ENCODE data around the gene BTC. TPM values are rescaled to one million over a fixed set of nuclear protein-coding genes. Genes with fewer than 3 reads are reported as not detected.
A peak's percentile ranks its signal among the peaks of the same experiment; 100 is the strongest.

The BTC gene
- total and polyA plus RNA-seq, 2 of the 13 experiments (the other 11 are each of a cell fraction or from before 2014, with no cell fraction given), result not detected

DNA sequence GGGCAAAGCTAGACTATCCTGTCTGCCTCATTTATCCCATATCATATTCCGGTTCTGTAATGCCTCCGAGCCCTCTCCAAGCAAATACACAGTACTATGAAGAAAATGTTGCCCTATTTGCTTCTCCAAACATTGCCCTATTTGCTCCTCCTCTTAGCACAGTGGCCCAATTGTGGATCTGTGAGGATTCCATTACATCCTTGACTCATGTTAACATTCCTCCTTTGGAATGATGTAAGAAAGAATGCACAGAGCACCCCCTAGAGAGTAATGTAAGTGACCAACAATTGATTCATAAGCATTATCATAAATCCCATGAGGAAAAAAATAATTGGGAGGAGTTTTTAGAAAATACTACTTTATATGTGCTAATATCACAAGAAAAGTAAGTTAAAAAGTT lies 11.3 kb upstream of the BTC start:
- Histone ChIP-seq H3K27me3 (ENCODE audit: control insufficient read depth in 1 of 2, insufficient read depth in 2 of 2, low read length in 2 of 2) (no peaks in the 10 kb centered on the region), H3K79me2 (ENCODE audit: insufficient read depth, low read length) (no peaks in the 10 kb centered on the region), H3K9me3 (ENCODE audit: low read length) (no peaks in the 10 kb centered on the region), H2AFZ (ENCODE audit: low read length) (no peak overlapping the region), H4K20me1 (ENCODE audit: insufficient read depth, low read length) (no peaks in the 10 kb centered on the region), H3K4me3 (replicated peaks in 1 of 3; ENCODE audit: insufficient read depth in 1 of 3, low read depth in 2 of 3, low read length in 3 of 3) (no peak overlapping the region), H3K9ac (ENCODE audit: insufficient read depth, low read depth, low read length) (no peak overlapping the region), H3K4me2 (ENCODE audit: low read depth, low read length) (no peak overlapping the region), H3K27ac (ENCODE audit: extremely low read length, insufficient read depth, low read length) (no peak overlapping the region), H3K36me3 (replicated peaks in 1 of 2; ENCODE audit: control insufficient read depth in 1 of 2, insufficient read depth in 2 of 2, low read length in 2 of 2) (no peaks in the 10 kb centered on the region), H3K4me1 (ENCODE audit: insufficient read depth, low read length) (no peaks in the 10 kb centered on the region)
- peak; percentile 45 for DNase-seq (ENCODE audit: low spot score)
- in situ Hi-C loops (cut with HindIII; ENCODE audit: extremely low pct_ligation_motif_present, low pct_unique_long_range_greater_than_20kb) (no loop called here), intact Hi-C loops (cut with micrococcal nuclease; ENCODE audit: unreplicated experiment) (no loop called here)
- CTCF ChIA-PET (ENCODE audit: low intra/inter-chr PET ratio, low total read pairs), result no interaction called here
- no TSS peak for BruUV-seq (replicated peaks)
- no peak for FAIRE-seq
- ATAC-seq, result peak; percentile 54
- 0% methylated on average over 2 of the region's 2 CpGs for WGBS (ENCODE audit: low lambda C conversion rate)
- POLR2A ChIA-PET, result no interaction called here
- TF ChIP-seq ZNF781 (CRISPR knock-in tag; IDR thresholded peaks at IDR 0.05; ENCODE audit: borderline replicate concordance, not compliant biosample characterization), result no peak
- TF ChIP-seq, protein P1, sequence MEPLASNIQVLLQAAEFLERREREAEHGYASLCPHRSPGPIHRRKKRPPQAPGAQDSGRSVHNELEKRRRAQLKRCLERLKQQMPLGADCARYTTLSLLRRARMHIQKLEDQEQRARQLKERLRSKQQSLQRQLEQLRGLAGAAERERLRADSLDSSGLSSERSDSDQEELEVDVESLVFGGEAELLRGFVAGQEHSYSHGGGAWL (CRISPR knock-in tag; IDR thresholded peaks at IDR 0.05), result no peak
- TF ChIP-seq TOE1 (CRISPR knock-in tag; IDR thresholded peaks at IDR 0.05), result no peak
- no peak for TF ChIP-seq ZFP82 (CRISPR knock-in tag; IDR thresholded peaks at IDR 0.05; ENCODE audit: borderline replicate concordance)
- TF ChIP-seq ZNF17 (CRISPR knock-in tag; IDR thresholded peaks at IDR 0.05), result no peak

- H4K20me1 ChIP-seq (ENCODE audit: insufficient read depth, low read length), result no peaks in the 10 kb centered on the region
- H3K27ac ChIP-seq (ENCODE audit: extremely low read length, insufficient read depth, low read length), result no peak overlapping the region
- intact Hi-C loops (cut with micrococcal nuclease; ENCODE audit: unreplicated experiment), result no loop called here
- POLR2A ChIA-PET, result no interaction called here
- H3K36me3 ChIP-seq (replicated peaks in 1 of 2; ENCODE audit: control insufficient read depth in 1 of 2, insufficient read depth in 2 of 2, low read length in 2 of 2), result no peaks in the 10 kb centered on the region
- no peak overlapping the region for H3K9ac ChIP-seq (ENCODE audit: insufficient read depth, low read depth, low read length)
- no peak for ATAC-seq
- no peaks in the 10 kb centered on the region for H3K9me3 ChIP-seq (ENCODE audit: low read length)
- no peak overlapping the region for H2AFZ ChIP-seq (ENCODE audit: low read length)
- no peak overlapping the region for H3K4me2 ChIP-seq (ENCODE audit: low read depth, low read length)
- H3K4me3 ChIP-seq (replicated peaks in 1 of 3; ENCODE audit: insufficient read depth in 1 of 3, low read depth in 2 of 3, low read length in 3 of 3), result no peak overlapping the region
- H3K4me1 ChIP-seq (ENCODE audit: insufficient read depth, low read length), result no peaks in the 10 kb centered on the region
- no peak for DNase-seq (ENCODE audit: low spot score)
- no peak for FAIRE-seq
- no TSS peak for BruUV-seq (replicated peaks)
- TF ChIP-seq ZBTB37 (CRISPR knock-in tag; IDR thresholded peaks at IDR 0.05) (no peak), BRCA1 (CRISPR knock-in tag; IDR thresholded peaks at IDR 0.05) (no peak), CREB1 (IDR thresholded peaks at IDR 0.05) (peak; percentile 92), CREB1 (CRISPR knock-in tag; IDR thresholded peaks at IDR 0.05) (no peak), TBX2 (CRISPR knock-in tag; IDR thresholded peaks at IDR 0.05; ENCODE audit: borderline replicate concordance) (no peak), HNRNPL (IDR thresholded peaks at IDR 0.05; ENCODE audit: low read depth, low read length) (no peak), MBNL3 (CRISPR knock-in tag; conservative IDR thresholded peaks at IDR 0.05) (no peak), ATF7 (IDR thresholded peaks at IDR 0.05) (peak; percentile 99), ATF7 (CRISPR knock-in tag; IDR thresholded peaks at IDR 0.05) (no peak), ZNF616 (CRISPR knock-in tag; IDR thresholded peaks at IDR 0.05; ENCODE audit: low read depth) (no peak)
- in situ Hi-C loops (cut with HindIII; ENCODE audit: extremely low pct_ligation_motif_present, low pct_unique_long_range_greater_than_20kb), result no loop called here
- CTCF ChIA-PET (ENCODE audit: low intra/inter-chr PET ratio, low total read pairs), result no interaction called here
- H3K79me2 ChIP-seq (ENCODE audit: insufficient read depth, low read length), result no peaks in the 10 kb centered on the region
- H3K27me3 ChIP-seq (ENCODE audit: control insufficient read depth in 1 of 2, insufficient read depth in 2 of 2, low read length in 2 of 2), result no peaks in the 10 kb centered on the region; a peak in 1 of 5 replicates
- 1% methylated on average over 3 of the region's 3 CpGs for WGBS (ENCODE audit: low lambda C conversion rate)
Measured at GRCh38 chr4:74800310-74800709, 6.0 kb upstream of the BTC start.
